HG03457 (cell line): ENCODE measurements around the gene TCN1.
A peak's percentile ranks its signal among the peaks of the same experiment; 100 is the strongest.

Experiments
- ATAC-seq: cut with Tn5 transposase; IDR thresholded peaks from one replicate; pipeline ENCODE4 v1.9.1; 2021; ENCODE audit warnings: moderate number of reproducible peaks; ENCODE audit not compliant: unreplicated experiment

Gene TCN1

DNA sequence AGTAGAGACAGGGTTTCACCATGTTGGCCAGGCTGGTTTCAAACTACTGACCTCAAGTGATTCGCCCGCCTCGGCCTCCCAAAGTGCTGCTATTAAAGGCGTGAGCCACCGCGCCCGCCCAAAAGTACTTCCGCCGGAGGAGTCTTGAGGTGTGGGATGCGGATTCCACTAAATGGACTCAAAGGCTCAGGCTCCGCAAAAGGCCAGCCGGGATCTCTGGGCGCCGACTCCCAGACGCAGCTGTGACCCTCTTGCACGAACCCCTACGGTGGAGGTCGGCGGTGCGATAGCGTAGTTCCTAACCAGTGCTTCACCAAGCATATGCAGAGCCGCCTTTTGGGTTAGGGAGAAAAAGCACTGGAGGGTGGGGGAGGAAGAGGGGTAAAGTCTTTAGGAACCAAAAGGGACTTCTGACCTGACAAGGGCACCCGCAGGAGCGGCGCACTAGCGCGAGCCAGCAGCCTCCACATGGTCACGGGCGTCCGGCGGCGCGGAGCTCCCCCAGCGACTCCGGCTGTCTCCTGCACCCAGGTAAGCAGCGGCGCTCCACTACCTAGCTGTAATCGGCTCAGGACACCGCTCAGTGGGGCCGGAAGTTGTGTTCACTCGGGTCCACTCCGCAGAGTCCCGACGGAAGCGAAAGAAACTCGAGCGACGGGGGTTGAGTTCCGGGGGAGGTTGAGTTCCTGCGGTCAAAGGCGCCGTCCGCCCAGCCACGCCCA is 55.9 kb downstream of the TCN1 start, which contains the start of gene MRPL16:
MRPL16 (minus strand) TSS at position 590 of the 722 bp plus-strand sequence; CDS start at position 470, 120 bp downstream.
- peak; percentile 96 for ATAC-seq

DNA sequence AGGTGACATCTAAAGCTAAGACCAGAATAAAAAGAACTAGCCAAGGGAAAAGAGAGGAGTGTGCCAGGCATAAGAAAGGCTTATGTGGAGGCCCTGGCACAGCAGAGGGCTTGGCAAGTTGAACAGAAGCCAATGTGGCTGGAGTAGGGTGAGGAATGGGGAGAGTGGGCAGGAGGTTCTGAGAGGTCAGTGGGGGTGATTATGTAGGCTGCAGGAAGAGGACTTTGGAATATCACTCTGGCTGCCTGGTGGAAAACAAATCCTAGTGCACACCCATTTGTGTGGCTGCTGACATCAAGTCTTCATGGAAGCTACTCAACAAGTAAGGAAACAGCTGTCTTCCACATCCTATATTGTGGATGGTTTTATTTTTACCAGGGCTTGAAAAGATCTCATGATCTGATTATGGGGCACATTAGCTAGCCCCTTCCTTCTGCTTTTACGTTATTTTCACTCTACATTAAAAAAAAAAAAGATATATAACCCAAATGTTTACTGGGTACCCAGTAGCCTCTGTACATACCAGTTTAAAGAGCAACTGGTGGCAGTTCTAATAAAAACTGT is 59.2 kb downstream of the TCN1 start:
- ATAC-seq, result no peak

- ATAC-seq, result no peak
Measured at GRCh38 chr11:59804061-59804460, 62.2 kb downstream of the TCN1 start.
